Measurements from ENCODE around the gene CEP170. TPM values are rescaled to one million over a fixed set of nuclear protein-coding genes. Genes with fewer than 3 reads are reported as not detected.
"Not testable (repeated sequence)": the region's sequence is repeated elsewhere in the genome, so short reads cannot be mapped to it uniquely, and the experiment has no call there.

Gene CEP170
- total RNA-seq, 1 experiment from 2014 or later = 97.7 TPM

DNA sequence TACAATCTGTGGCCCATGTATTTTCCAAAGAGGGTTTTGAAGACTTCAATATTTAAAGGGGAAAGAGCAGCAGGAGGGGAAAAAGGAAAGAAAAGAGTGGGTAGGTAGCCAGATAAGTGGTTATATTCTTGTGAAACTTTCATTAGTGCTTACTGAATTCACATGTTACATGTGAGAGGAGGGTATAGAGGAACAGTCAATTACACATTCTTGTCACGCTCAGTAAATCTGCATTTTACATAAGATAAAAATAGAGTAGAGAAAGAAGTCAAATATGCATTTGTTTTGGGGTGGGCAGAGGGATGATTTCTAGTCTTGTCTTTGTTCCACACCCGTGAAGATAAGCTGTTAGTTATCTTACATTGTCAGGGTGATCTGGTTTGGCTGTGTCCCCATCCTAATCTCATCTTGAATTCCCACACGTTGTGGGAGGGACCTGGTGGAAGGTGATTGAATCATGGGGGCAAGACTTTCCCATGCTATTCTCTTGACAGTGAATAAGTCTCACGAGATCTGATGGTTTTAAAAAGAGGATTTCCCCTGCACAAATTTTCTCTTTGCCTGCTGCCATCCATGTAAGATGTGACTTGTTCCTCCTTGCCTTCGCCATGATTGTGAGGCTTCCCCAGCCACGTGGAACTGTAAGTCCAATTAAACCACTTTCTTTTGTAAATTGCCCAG is 149.3 kb downstream of the CEP170 start:
- H4K91ac ChIP-seq (ENCODE audit: insufficient read length, low read depth, low read length); H3K4ac ChIP-seq (ENCODE audit: low read depth, low read length); H3K79me2 ChIP-seq (ENCODE audit: insufficient read depth, low read length); H2AK5ac ChIP-seq (ENCODE audit: insufficient read length, low read length); H3K27me3 Mint-ChIP-seq (ENCODE audit: low read depth); DNase-seq; H3K18ac ChIP-seq (ENCODE audit: insufficient read length, low read depth, low read length); H2BK12ac ChIP-seq (ENCODE audit: insufficient read length, low read depth, low read length); H2BK5ac ChIP-seq (ENCODE audit: insufficient read length, low read length); H3K4me2 ChIP-seq (ENCODE audit: insufficient read depth, insufficient read length, low read length); H3K23me2 ChIP-seq (ENCODE audit: insufficient read length, low read depth, low read length, poor library complexity, severe bottlenecking); H3K14ac ChIP-seq (ENCODE audit: insufficient read depth, low read length); H4K20me1 ChIP-seq (ENCODE audit: control insufficient read depth, insufficient read depth, insufficient read length); H3K4me3 Mint-ChIP-seq; H4K8ac ChIP-seq (replicated peaks; ENCODE audit: insufficient read length, low read depth, low read length); H3K27ac ChIP-seq (ENCODE audit: insufficient read length, low read depth, low read length); H3K56ac ChIP-seq (ENCODE audit: insufficient read length, low read depth, low read length); H3K4me1 ChIP-seq (ENCODE audit: insufficient read depth, low read length); H3K23ac ChIP-seq (ENCODE audit: insufficient read length, low read depth, low read length); H2AFZ ChIP-seq (ENCODE audit: low read length); H3K9ac ChIP-seq (ENCODE audit: extremely low read depth, insufficient read length, low read length); H3T11ph ChIP-seq (ENCODE audit: low read length); H2BK120ac ChIP-seq (ENCODE audit: low read depth, low read length, poor library complexity, severe bottlenecking); H3K9me3 ChIP-seq (ENCODE audit: control insufficient read depth, low read depth, low read length); H4K5ac ChIP-seq (ENCODE audit: insufficient read length, low read depth, low read length); H3K79me1 ChIP-seq (ENCODE audit: insufficient read depth, low read depth, low read length, poor library complexity, severe bottlenecking); H3K27me3 ChIP-seq (ENCODE audit: insufficient read depth, low read length); H2BK20ac ChIP-seq (ENCODE audit: low read depth, low read length, poor library complexity, severe bottlenecking); H2BK15ac ChIP-seq (ENCODE audit: low read depth, low read length); H3K9me3 Mint-ChIP-seq; H3K27ac Mint-ChIP-seq: not testable (repeated sequence)
- WGBS (ENCODE audit: extremely low coverage, insufficient read length, low lambda C conversion rate) = no CpG with 5 or more reads among the region's 6 CpGs
- peaks cover 11 to 13% of the 10 kb centered on the region in 2 experiments for H3K4me1 Mint-ChIP-seq
- peaks cover 0 to 14% (median 3%) of the 10 kb centered on the region in 3 experiments; a peak in 5 of 7 replicates for H3K36me3 Mint-ChIP-seq (ENCODE audit: insufficient read depth in 1 of 3, low read depth in 3 of 3)

GRCh38 chr1:243105104-243105503 is 150.0 kb downstream of the CEP170 start:
- H3K27ac Mint-ChIP-seq; H3K9ac ChIP-seq (ENCODE audit: extremely low read depth, insufficient read length, low read length); H4K8ac ChIP-seq (replicated peaks; ENCODE audit: insufficient read length, low read depth, low read length); DNase-seq; H2BK5ac ChIP-seq (ENCODE audit: insufficient read length, low read length); H3T11ph ChIP-seq (ENCODE audit: low read length); H3K14ac ChIP-seq (ENCODE audit: insufficient read depth, low read length); H3K4ac ChIP-seq (ENCODE audit: low read depth, low read length); H2AFZ ChIP-seq (ENCODE audit: low read length); H3K79me2 ChIP-seq (ENCODE audit: insufficient read depth, low read length); H4K5ac ChIP-seq (ENCODE audit: insufficient read length, low read depth, low read length); H3K27me3 Mint-ChIP-seq (ENCODE audit: low read depth); H3K27me3 ChIP-seq (ENCODE audit: insufficient read depth, low read length); H2BK120ac ChIP-seq (ENCODE audit: low read depth, low read length, poor library complexity, severe bottlenecking); H2AK5ac ChIP-seq (ENCODE audit: insufficient read length, low read length); H2BK15ac ChIP-seq (ENCODE audit: low read depth, low read length); H3K4me3 Mint-ChIP-seq; H3K18ac ChIP-seq (ENCODE audit: insufficient read length, low read depth, low read length); H3K9me3 Mint-ChIP-seq; H3K23me2 ChIP-seq (ENCODE audit: insufficient read length, low read depth, low read length, poor library complexity, severe bottlenecking); H3K23ac ChIP-seq (ENCODE audit: insufficient read length, low read depth, low read length); H4K20me1 ChIP-seq (ENCODE audit: control insufficient read depth, insufficient read depth, insufficient read length); H3K56ac ChIP-seq (ENCODE audit: insufficient read length, low read depth, low read length); H2BK20ac ChIP-seq (ENCODE audit: low read depth, low read length, poor library complexity, severe bottlenecking); H4K91ac ChIP-seq (ENCODE audit: insufficient read length, low read depth, low read length); H2BK12ac ChIP-seq (ENCODE audit: insufficient read length, low read depth, low read length); H3K4me2 ChIP-seq (ENCODE audit: insufficient read depth, insufficient read length, low read length); H3K79me1 ChIP-seq (ENCODE audit: insufficient read depth, low read depth, low read length, poor library complexity, severe bottlenecking); H3K9me3 ChIP-seq (ENCODE audit: control insufficient read depth, low read depth, low read length); H3K4me1 ChIP-seq (ENCODE audit: insufficient read depth, low read length); H3K27ac ChIP-seq (ENCODE audit: insufficient read length, low read depth, low read length): not testable (repeated sequence)
- Mint-ChIP-seq H3K36me3 (ENCODE audit: insufficient read depth in 1 of 3, low read depth in 3 of 3) (peaks cover 0 to 14% (median 3%) of the 10 kb centered on the region in 3 experiments; a peak in 5 of 7 replicates), H3K4me1 (peaks cover 11 to 13% of the 10 kb centered on the region in 2 experiments)
